K562 (cell line): Measurements from ENCODE around the gene COL20A1. TPM values are rescaled to one million over a fixed set of nuclear protein-coding genes. Genes with fewer than 3 reads are reported as not detected.

Source experiments
- ATAC-seq: fragments of 200-7000 bp; cut with Tn5 transposase; 3 replicates; pipeline ENCODE4 v1.9.1; 2020; ENCODE audit warnings: moderate library complexity
- BruUV-seq: library from RNA; stranded (reverse); fragments of 400-500 nt; replicated peaks from 2 replicates; lab custom pipeline; 2021; lab: Mats Ljungman, UMichigan
- CTCF ChIA-PET: fragments of 300-600 bp; formaldehyde crosslinking; extraction: SDS; loops from one replicate; lab custom pipeline; 2021; ENCODE audit warnings: low intra/inter-chr PET ratio; lab: Yijun Ruan, JAX
- POLR2A ChIA-PET: fragments of 300-600, 350-650 bp; sonication (Branson Sonifier 250); formaldehyde crosslinking; extraction: SDS; loops from one replicate; lab custom pipeline; 2021; ENCODE audit warnings: antibody characterized with exemption, inconsistent platforms; lab: Yijun Ruan, JAX
- DNase-seq, 4 experiments: peaks; one replicate each; pipeline versions ENCODE4 v3.0.0 to v3.0.0-alpha.2; 2011 to 2018; ENCODE audit warnings: low spot score in 3 of 4, mixed read lengths in 3 of 4; ENCODE audit errors: extremely low read depth in 1 of 4
- FAIRE-seq: peaks from 2 replicates; lab custom pipeline; 2011; peaks lifted over from hg19 to GRCh38; lab: Jason Lieb, UNC
- H2AFZ ChIP-seq: 2 replicates; pipeline ENCODE4 v1.6.0; 2011; ENCODE audit warnings: low read depth, low read length, control low read depth, inconsistent platforms
- H3K27ac ChIP-seq: fragments of 200-600 bp; 3 replicates; pipeline ENCODE4 v1.8.0; 2011; ENCODE audit warnings: low read depth, mild to moderate bottlenecking, control low read depth, inconsistent platforms, low read length, moderate library complexity, mixed read lengths; ENCODE audit errors: extremely low read depth
- H3K27me3 ChIP-seq, 2 experiments: fragments of 300-600 bp in 1 of 2; 2 replicates in 1 of 2; 3 replicates in 1 of 2; pipeline versions ENCODE4 v1.6.0 to v1.8.0; 2011; ENCODE audit warnings: inconsistent platforms in 2 of 2, low read length in 2 of 2, mild to moderate bottlenecking in 1 of 2, mixed read lengths in 1 of 2, moderate library complexity in 1 of 2; ENCODE audit not compliant: control insufficient read depth in 2 of 2, insufficient read depth in 2 of 2
- H3K36me3 ChIP-seq: fragments of 300-600 bp; 3 replicates; pipeline ENCODE4 v1.8.0; 2011; ENCODE audit warnings: mild to moderate bottlenecking, low read length, inconsistent platforms; ENCODE audit not compliant: control insufficient read depth, insufficient read depth
- H3K4me1 ChIP-seq, 2 experiments: fragments of 200-600 bp in 1 of 2; replicated peaks in 1 of 2; 2 replicates in 1 of 2; 3 replicates in 1 of 2; pipeline versions ENCODE4 v1.5.1 to v1.8.0; 2011; ENCODE audit warnings: inconsistent platforms in 2 of 2, low read length in 2 of 2, mild to moderate bottlenecking in 1 of 2, mixed read lengths in 1 of 2, moderate library complexity in 1 of 2; ENCODE audit not compliant: control insufficient read depth in 2 of 2, insufficient read depth in 2 of 2
- H3K4me2 ChIP-seq: 2 replicates; pipeline ENCODE4 v1.6.1; 2011; ENCODE audit warnings: low read length, control low read depth, inconsistent platforms, mixed read lengths; ENCODE audit not compliant: insufficient read depth
- H3K4me3 ChIP-seq: fragments of 200-600 bp; sonication (generic), shearing (Covaris generic); 2 replicates; pipeline ENCODE4 v1.5.1; 2016; ENCODE audit warnings: control low read depth, inconsistent platforms
- H3K79me2 ChIP-seq: fragments of 200-600 bp; 3 replicates; pipeline ENCODE4 v1.8.0; 2011; ENCODE audit warnings: low read length, inconsistent platforms; ENCODE audit not compliant: control insufficient read depth, insufficient read depth
- H3K9ac ChIP-seq, 2 experiments: 2 replicates each; pipeline versions ENCODE4 v1.6.0 to v1.6.1; 2011; ENCODE audit warnings: low read depth in 2 of 2, low read length in 2 of 2, control low read depth in 1 of 2, inconsistent platforms in 1 of 2, mild to moderate bottlenecking in 1 of 2, mixed read lengths in 1 of 2; ENCODE audit not compliant: insufficient read depth in 1 of 2
- H3K9me1 ChIP-seq: one replicate; pipeline ENCODE4 v1.6.0; 2011; ENCODE audit warnings: inconsistent platforms, mild to moderate bottlenecking, low read length, moderate library complexity; ENCODE audit not compliant: control insufficient read depth, insufficient read depth
- H3K9me3 ChIP-seq: replicated peaks from 2 replicates; pipeline ENCODE4 v1.5.1; 2011; ENCODE audit warnings: low read depth, low read length, inconsistent platforms; ENCODE audit not compliant: control insufficient read depth, insufficient read depth
- H4K20me1 ChIP-seq: replicated peaks from 2 replicates; pipeline ENCODE4 v1.6.1; 2011; ENCODE audit warnings: low read length, inconsistent platforms, mixed read lengths; ENCODE audit not compliant: control insufficient read depth, insufficient read depth
- ARID1B ChIP-seq: fragments of 450-650 bp; IDR thresholded peaks from 2 replicates; pipeline ENCODE4 v1.6.1; 2016; ENCODE audit warnings: antibody characterized with exemption, mild to moderate bottlenecking, inconsistent platforms
- CBFA2T3 ChIP-seq: fragments of 450-650 bp; IDR thresholded peaks from 2 replicates; pipeline ENCODE4 v1.6.1; 2017
- CHD4 ChIP-seq: fragments of 200-600 bp; sonication (generic); IDR thresholded peaks from 3 replicates; pipeline ENCODE4 v1.6.1; 2012; ENCODE audit warnings: low read depth, mild to moderate bottlenecking, mixed read lengths, low read length, inconsistent platforms; ENCODE audit not compliant: insufficient read depth, insufficient replicate concordance, poor library complexity, severe bottlenecking
- CSDE1 ChIP-seq, 2 experiments: fragments of 450-650 bp; IDR thresholded peaks; 2 replicates each; pipeline ENCODE4 v1.6.1; 2016; ENCODE audit warnings: mild to moderate bottlenecking in 1 of 2
- HDAC2 ChIP-seq: fragments of 450-650 bp; IDR thresholded peaks from 2 replicates; pipeline ENCODE4 v1.6.1; 2016; ENCODE audit warnings: mild to moderate bottlenecking
- HNRNPUL1 ChIP-seq: fragments of 200-400 bp; formaldehyde crosslinking; IDR thresholded peaks from 2 replicates; pipeline ENCODE4 v1.6.1; 2017; ENCODE audit warnings: low read length
- MAFF ChIP-seq: IDR thresholded peaks from 2 replicates; pipeline ENCODE4 v1.6.1; 2012; ENCODE audit warnings: low read length, improper control_type of control experiment
- POLR3G ChIP-seq: IDR thresholded peaks from 2 replicates; pipeline ENCODE4 v1.6.1; 2011; ENCODE audit not compliant: insufficient read length, insufficient replicate concordance; ENCODE audit errors: extremely low read depth
- RB1 ChIP-seq: fragments of 450-650 bp; IDR thresholded peaks from 2 replicates; pipeline ENCODE4 v1.6.1; 2017; ENCODE audit warnings: low read depth, mild to moderate bottlenecking
- RBM15 ChIP-seq: fragments of 200-400 bp; formaldehyde crosslinking; IDR thresholded peaks from 2 replicates; pipeline ENCODE4 v1.6.1; 2018; ENCODE audit warnings: mild to moderate bottlenecking, low read length, moderate library complexity; ENCODE audit not compliant: insufficient read depth
- XRCC3 ChIP-seq: fragments of 450-650 bp; IDR thresholded peaks from 2 replicates; pipeline ENCODE4 v1.6.1; 2017; ENCODE audit warnings: mild to moderate bottlenecking, moderate library complexity
- ZBED1 ChIP-seq: IDR thresholded peaks from 2 replicates; pipeline ENCODE4 v1.6.1; 2014
- ZBTB11 ChIP-seq, 3 experiments: fragments of 200-800 bp in 1 of 3; fragments of 250-450 bp in 1 of 3; fragments of 450-650 bp in 1 of 3; sonication (Bioruptor Pico) in 1 of 3; sonication (Bioruptor generic) in 1 of 3; formaldehyde crosslinking in 1 of 3; IDR thresholded peaks; 2 replicates each; pipeline versions ENCODE4 v1.6.1 to v1.8.0; 2016 to 2022; ENCODE audit warnings: mild to moderate bottlenecking in 2 of 3, missing genetic modification characterization in 2 of 3, missing compliant biosample characterization in 1 of 3, moderate library complexity in 1 of 3
- ZBTB8A ChIP-seq: fragments of 450-650 bp; IDR thresholded peaks from 2 replicates; pipeline ENCODE4 v1.6.1; 2018; ENCODE audit warnings: mild to moderate bottlenecking, moderate library complexity; ENCODE audit not compliant: partially characterized antibody
- ZNF347 ChIP-seq: fragments of 450-650 bp; formaldehyde crosslinking; IDR thresholded peaks from 2 replicates; pipeline ENCODE4 v1.4.0; 2020; ENCODE audit warnings: low read depth, mild to moderate bottlenecking, moderate library complexity
- ZNF699 ChIP-seq: fragments of 250-450 bp; sonication (Bioruptor Pico); IDR thresholded peaks from 2 replicates; pipeline ENCODE4 v1.8.0; 2021; ENCODE audit warnings: mild to moderate bottlenecking, moderate library complexity; ENCODE audit not compliant: insufficient replicate concordance
- ZZZ3 ChIP-seq: fragments of 450-650 bp; IDR thresholded peaks from 2 replicates; pipeline ENCODE4 v1.6.1; 2016; ENCODE audit warnings: antibody characterized with exemption, mild to moderate bottlenecking, moderate library complexity
- WGBS: fragments of 100-300 bp; shearing (Covaris generic); methylation state at CpG from one replicate; pipeline ENCODE4 v1.1.6; 2016; ENCODE audit warnings: low coverage, mixed read lengths; ENCODE audit not compliant: insufficient coverage; ENCODE audit errors: missing lambda C conversion rate; 5-methylcytosine and 5-hydroxymethylcytosine counted together
- in situ Hi-C: fragments of 300-500 bp; cut with MboI; formaldehyde crosslinking; loops from 4 replicates; pipeline ENCODE4 v1.15.0; 2018; ENCODE audit warnings: inconsistent platforms, mixed read lengths
- intact Hi-C: fragments of 100-400 bp; cut with micrococcal nuclease; formaldehyde crosslinking; loops from 2 replicates; pipeline ENCODE4 v1.14.2; 2022
- polyA plus RNA-seq, 8 experiments: library from polyadenylated mRNA; depleted of rRNA in 4 of 8; stranded (reverse) in 5 of 8; unstranded in 3 of 8; fragments of >200 nt; fragmentation: Nextera tagmentation in 2 of 8; fragmentation: Illumina TruSeq in 1 of 8; extraction: Ambion mirVana in 2 of 8; extraction: Trizol in 1 of 8; gene quantifications; 2 replicates each; pipeline versions ENCODE4 v1.2.1 to v1.2.3, GENCODE V29; 2011 to 2014; ENCODE audit warnings: inconsistent platforms in 1 of 8, missing spikeins in 1 of 8
- total RNA-seq, 7 experiments: library from RNA; depleted of rRNA in 6 of 7; stranded (reverse); fragments of >200 nt in 6 of 7; fragmentation: Illumina TruSeq in 2 of 7; extraction: Trizol in 2 of 7; gene quantifications; 2 replicates each; pipeline versions ENCODE4 v1.2.1 to v1.2.3, GENCODE V29; 2011 to 2021; ENCODE audit warnings: low replicate concordance in 1 of 7
- TF ChIP-seq, protein P1 (sequence below): fragments of 200-800 bp; sonication (Bioruptor generic); IDR thresholded peaks from 2 replicates; pipeline ENCODE4 v1.6.1; 2017; ENCODE audit warnings: missing genetic modification characterization, missing compliant biosample characterization

COL20A1 gene
- total and polyA plus RNA-seq, 9 of the 15 experiments (the other 6 are each of a cell fraction or from before 2014, with no cell fraction given) = not detected

DNA sequence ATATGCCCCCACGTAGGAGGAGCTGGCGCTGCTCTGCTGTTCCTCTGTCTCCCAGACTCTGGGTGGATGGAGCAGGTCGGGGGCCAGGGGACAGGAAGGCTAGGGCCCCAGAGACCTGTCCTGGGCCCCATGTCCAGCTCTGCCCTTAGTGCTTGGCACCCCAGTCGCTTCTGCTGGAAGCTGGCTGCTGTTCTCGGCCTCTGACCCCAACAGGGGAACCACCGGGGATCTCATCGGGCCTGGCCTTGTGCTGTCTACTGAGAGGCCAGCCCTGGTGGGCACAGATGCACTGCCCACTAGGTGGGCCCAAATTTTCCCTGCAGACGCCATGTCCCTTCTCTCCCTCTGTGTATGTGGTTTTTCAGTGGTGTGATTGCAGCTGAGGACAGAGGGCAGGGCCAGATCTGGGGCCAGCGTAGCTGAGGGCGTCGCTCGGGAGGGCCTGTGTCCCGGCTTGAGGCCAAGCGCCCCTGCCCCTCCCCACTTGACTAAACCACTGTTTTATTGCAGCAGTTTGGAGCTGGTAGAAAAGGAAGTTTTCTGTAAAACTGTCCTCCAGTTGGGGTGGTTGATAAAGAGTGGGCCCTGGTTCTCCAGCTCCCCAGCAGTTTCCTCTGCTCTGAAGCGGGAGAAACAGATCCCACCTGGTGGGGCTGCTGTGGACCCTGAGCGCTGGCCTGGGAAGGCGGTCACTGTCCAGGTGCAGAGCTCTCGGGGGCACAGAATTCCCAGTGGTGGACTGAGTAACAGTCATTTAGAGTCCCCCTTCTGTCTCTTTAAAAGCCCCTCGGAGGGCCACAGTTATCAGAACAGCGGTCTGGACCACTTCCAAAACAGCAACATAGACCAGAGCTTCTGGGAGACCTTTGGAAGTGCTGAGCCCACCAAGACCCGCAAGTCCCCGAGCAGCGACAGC, 5.9 kb upstream of the COL20A1 start:
- in situ Hi-C loops = no loop called here
- Histone ChIP-seq H3K9me3 (no peaks in the 10 kb centered on the region), H3K79me2 (no peaks in the 10 kb centered on the region), H3K4me2 (no peak overlapping the region), H3K4me3 (no peak overlapping the region), H3K4me1 (peaks cover 0 to 47% of the 10 kb centered on the region in 2 experiments; a peak in 2 of 5 replicates), H3K9me1 (peaks cover 10% of the 10 kb centered on the region), H3K9ac (no peak overlapping the region; a peak in 1 of 4 replicates), H3K36me3 (peaks cover 60% of the 10 kb centered on the region; the same call in 2 of the 3 replicates)
- CTCF ChIA-PET = no interaction called here
- intact Hi-C loops = no loop called here
- FAIRE-seq = no peak
- DNase-seq = no peak
- no TSS peak for BruUV-seq
- no peak for ATAC-seq
- TF ChIP-seq CBFA2T3 = no peak
- no peak for TF ChIP-seq XRCC3
- TF ChIP-seq, protein P1, sequence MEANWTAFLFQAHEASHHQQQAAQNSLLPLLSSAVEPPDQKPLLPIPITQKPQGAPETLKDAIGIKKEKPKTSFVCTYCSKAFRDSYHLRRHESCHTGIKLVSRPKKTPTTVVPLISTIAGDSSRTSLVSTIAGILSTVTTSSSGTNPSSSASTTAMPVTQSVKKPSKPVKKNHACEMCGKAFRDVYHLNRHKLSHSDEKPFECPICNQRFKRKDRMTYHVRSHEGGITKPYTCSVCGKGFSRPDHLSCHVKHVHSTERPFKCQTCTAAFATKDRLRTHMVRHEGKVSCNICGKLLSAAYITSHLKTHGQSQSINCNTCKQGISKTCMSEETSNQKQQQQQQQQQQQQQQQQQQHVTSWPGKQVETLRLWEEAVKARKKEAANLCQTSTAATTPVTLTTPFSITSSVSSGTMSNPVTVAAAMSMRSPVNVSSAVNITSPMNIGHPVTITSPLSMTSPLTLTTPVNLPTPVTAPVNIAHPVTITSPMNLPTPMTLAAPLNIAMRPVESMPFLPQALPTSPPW (CRISPR knock-in tag) = no peak
- TF ChIP-seq ZZZ3 = no peak
- TF ChIP-seq ZNF699 = no peak
- TF ChIP-seq ZBTB8A = no peak
- no peak for TF ChIP-seq CHD4
- TF ChIP-seq RBM15 = no peak
- no peak for TF ChIP-seq RB1
- TF ChIP-seq HDAC2 = no peak
- TF ChIP-seq MAFF = no peak
- TF ChIP-seq POLR3G = no peak
- no peak for TF ChIP-seq HNRNPUL1
- TF ChIP-seq CSDE1 (IDR thresholded peaks at IDR 0.05) = no peak
- no peak for TF ChIP-seq ZBTB11 (CRISPR knock-in tag; IDR thresholded peaks at IDR 0.05)
- no peak for TF ChIP-seq ZBED1
- no peak for TF ChIP-seq ZNF347
- TF ChIP-seq ARID1B = no peak
- TF ChIP-seq, all 486 proteins: peak for 0
- H4K20me1 ChIP-seq = peaks cover 25% of the 10 kb centered on the region
- no peaks in the 10 kb centered on the region for H3K27me3 ChIP-seq
- no peak overlapping the region for H3K27ac ChIP-seq
- 90% methylated on average over 22 of the region's 23 CpGs for WGBS
- no peak overlapping the region for H2AFZ ChIP-seq
- POLR2A ChIA-PET = interaction anchor here (0.5 to 1.0 kb wide), 8 partner anchors 9 to 667 kb away, joined by 3 to 5 read pairs (median 4); no protein-coding TSS in a partner anchor
